Uterus (tissue), 2 donors: ENCODE data around the gene TMEM115.

Source experiments
- CTCF ChIP-seq, 4 experiments: fragments of 200-600 bp in 2 of 4; fragments of 450-650 bp in 2 of 4; sonication (generic) in 2 of 4; IDR thresholded peaks; one replicate each; pipeline ENCODE4 v1.5.1; 2016 to 2019; ENCODE audit warnings: antibody characterized with exemption in 4 of 4, mild to moderate bottlenecking in 2 of 4, moderate library complexity in 1 of 4
- POLR2A ChIP-seq, 2 donors: fragments of 450-650 bp; IDR thresholded peaks; one replicate each; pipeline ENCODE4 v1.6.1; 2016; ENCODE audit warnings: antibody characterized with exemption in 2 of 2, mild to moderate bottlenecking in 1 of 2, moderate library complexity in 1 of 2

- TF ChIP-seq CTCF (IDR thresholded peaks at IDR 0.05) (no peak), POLR2A (IDR thresholded peaks at IDR 0.05) (no peak)
These were observed 9.8 kb upstream of the TMEM115 start for GRCh38 chr3:50369012-50369670.
